CD4-positive, alpha-beta T cell treated with Interleukin-4 for 4 hours (primary cell): Measurements from ENCODE around the gene SLC2A9.
"Not testable (repeated sequence)": the region's sequence is repeated elsewhere in the genome, so short reads cannot be mapped to it uniquely, and the experiment has no call there.

Experiments used
- DNase-seq: peaks from one replicate; pipeline ENCODE4 v3.0.0-alpha.2; 2020

The SLC2A9 gene

GRCh38 chr4:9994246-9994847 lies 26.9 kb downstream of the SLC2A9 start:
- DNase-seq, result no peak

DNA sequence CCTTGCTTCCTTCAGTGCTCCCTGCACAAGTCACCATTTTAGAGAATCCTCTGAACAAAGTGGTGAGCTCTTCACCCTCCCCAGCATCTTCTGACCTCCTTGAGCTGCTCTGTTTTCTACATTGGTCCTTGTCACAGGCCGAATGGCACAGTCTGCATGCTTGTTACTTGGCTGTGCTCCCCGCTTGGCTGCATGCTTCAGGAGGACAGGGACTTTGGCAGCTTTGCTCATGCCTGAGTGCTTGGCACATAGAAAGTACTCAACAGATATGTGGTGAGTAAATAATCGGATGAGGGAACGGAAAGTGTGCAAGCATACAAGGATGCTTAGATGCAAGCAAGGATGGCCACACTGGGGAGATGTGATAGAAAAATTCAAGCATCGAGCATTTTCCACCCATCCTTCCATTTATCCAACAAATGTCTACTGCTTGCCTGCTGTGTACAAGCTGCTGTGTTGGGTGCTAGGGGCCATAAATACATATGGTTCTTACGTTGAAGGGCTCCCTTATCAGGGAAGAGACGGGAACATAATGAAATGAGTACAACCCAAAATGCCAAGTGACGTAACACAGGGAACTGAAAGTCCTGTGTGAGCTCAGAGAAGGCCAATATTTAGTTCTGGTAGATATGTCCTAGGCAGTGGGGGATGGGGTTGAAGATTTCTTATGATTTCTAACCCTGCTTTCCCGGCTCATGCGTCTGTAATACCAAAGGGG lies 31.2 kb downstream of the SLC2A9 start:
- no peak for DNase-seq

GRCh38 chr4:9988933-9989332 lies 32.4 kb downstream of the SLC2A9 start:
- DNase-seq, result no peak

DNA sequence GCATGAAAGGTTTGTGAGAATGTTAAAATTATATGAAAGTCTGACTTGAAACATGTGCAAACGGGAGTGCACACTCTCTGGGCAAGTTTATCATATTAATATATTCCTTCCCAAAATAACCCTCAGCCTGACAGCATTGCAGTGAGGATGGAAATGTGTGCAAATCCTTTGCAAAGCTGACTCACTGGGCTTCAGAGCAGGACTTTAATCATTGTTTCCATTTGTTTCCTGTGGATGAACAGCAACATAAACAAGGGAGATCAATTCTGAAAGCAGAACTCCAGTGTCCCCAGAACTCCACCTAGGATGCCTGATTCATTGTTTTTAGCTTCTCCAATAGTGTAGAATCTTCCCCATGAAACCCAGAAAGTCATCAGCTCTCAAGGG lies 32.9 kb downstream of the SLC2A9 start:
- DNase-seq, result no peak

- no peak for DNase-seq
These were observed 33.4 kb downstream of the SLC2A9 start for GRCh38 chr4:9987749-9988362.

GRCh38 chr4:9984621-9985020 lies 36.7 kb downstream of the SLC2A9 start:
- DNase-seq, result no peak

DNA sequence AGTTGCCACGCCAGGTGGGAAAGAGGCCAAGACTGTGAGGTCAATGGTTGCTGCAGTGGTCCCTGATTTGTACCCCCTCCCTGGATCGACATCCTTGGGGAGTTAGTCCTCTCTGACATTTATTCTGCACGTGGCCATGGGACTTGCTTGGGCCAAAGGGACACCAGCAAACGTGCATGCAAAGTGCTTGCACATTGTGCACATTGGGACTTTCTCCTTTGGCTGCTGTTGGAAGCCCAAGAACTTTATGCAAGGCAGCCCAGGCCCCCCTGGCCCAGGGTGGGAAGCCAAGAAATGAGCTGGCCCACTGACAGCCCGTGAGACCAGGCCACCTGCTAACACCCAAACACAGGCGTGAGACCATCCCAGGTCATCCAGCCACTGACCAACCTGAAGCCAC lies 38.1 kb downstream of the SLC2A9 start:
- no peak for DNase-seq

GRCh38 chr4:9981899-9982298 lies 39.4 kb downstream of the SLC2A9 start:
- DNase-seq, result not testable (repeated sequence)

DNA sequence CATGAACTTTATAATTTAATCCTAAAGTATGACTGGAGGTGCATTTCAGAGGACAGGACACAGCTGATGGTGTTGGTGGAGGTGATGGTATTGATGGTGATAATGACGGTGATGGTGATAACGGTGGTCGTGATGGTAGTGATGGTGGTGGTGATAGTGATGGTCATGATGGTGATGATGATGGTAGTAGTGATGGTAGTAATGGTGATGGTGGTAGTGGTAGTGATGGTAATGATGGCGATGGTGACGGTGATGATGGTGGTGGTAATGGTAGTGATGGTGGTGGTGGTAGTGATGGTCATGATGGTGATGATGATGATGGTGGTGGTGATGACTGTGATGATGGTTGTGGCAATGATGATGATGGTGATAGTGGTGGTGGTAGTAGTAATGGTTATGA lies 40.4 kb downstream of the SLC2A9 start:
- no peak for DNase-seq

DNA sequence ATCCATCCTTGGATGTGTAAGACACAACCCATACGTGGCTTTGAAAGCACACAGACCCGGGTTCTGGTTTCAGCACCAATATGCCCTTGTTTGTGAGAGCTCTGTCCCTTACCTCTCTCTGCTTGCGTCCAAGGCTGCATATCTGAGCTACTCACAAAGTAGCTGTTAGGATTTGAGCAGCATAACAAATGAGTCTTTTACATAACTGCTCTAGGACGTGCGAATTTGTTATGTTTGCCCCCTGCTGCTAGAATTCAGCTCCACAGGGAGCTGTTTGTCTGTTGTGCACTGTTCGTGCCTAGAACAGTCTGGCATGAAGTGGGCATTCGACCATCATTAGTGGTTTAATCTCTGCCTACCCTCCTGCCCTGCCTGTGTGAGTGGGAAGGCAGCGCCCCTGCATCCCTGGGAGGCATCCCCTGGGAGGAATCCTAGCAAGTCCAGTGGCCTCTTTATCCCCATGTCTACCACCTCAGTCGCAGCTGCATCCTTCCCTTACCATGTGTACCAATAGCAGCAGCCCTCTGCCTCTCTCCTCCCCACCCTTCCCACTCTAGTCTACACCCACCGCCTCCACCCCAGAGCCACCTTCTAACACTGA lies 42.1 kb downstream of the SLC2A9 start:
- DNase-seq, result no peak

GRCh38 chr4:9977518-9978031 lies 43.7 kb downstream of the SLC2A9 start:
- DNase-seq, result no peak

DNA sequence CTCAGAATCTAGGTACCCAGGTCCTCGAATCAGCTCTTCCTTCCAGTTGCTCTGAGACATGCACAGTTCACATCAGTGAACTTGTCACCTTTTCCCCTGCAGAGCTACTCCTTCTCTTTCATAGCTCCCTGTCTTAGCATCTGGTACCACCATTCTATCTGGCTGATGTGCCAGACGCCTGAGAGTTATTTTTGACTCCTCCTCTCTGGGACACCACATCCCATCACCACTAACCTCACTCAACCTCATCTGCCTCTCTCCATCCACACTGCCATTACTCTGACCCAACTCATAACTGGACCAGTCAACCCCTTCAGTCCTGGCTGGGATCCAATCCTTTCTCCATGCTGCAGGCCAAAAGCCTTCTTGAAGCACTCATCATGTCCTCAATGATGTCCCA lies 44.5 kb downstream of the SLC2A9 start:
- no peak for DNase-seq

GRCh38 chr4:9976293-9976692 lies 45.0 kb downstream of the SLC2A9 start:
- DNase-seq, result no peak

- DNase-seq, result no peak
These were observed 49.6 kb downstream of the SLC2A9 start for GRCh38 chr4:9971711-9972110.

GRCh38 chr4:9970399-9971011 lies 50.8 kb downstream of the SLC2A9 start:
- no peak for DNase-seq

GRCh38 chr4:9969526-9970398 lies 51.5 kb downstream of the SLC2A9 start:
- no peak for DNase-seq

DNA sequence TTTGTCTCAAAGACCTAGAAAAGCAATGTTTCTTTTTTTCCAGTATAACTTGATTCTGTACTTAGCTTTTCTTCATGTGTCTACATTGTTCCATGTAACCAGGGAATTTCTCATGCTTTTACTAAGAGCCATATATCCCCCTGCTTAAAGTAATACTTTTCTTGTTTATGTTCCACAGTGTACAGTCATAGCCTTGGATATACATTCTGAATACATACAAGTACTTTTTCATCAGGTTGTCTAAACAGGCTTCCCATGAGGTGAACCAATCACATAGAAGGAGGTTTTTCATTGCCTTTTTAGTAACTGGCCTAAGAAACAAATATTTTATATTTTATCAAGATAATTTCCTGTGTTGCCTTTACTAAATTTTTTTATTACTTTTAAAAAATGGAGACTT lies 52.8 kb downstream of the SLC2A9 start:
- no peak for DNase-seq

GRCh38 chr4:9964879-9965278 lies 56.4 kb downstream of the SLC2A9 start:
- DNase-seq, result no peak

DNA sequence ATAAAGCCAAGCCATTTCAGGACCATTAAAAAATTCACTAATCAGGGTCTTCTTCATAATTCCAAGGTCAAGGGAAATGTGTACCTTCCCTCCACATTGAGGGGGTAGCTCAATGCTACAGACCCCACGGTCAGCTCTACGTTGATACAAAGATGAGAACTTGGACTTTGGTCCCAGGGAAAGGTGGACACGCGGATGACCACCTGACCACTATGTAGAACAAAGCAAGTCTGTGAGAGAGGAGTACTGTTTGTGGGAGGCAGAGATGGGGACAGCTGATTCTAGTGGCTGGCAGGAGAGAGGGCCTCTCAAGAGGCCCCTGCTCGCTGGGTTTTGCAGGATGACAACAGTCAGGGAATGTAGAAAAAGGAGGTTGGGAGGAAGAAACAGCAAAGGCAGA lies 58.0 kb downstream of the SLC2A9 start:
- DNase-seq, result no peak

DNA sequence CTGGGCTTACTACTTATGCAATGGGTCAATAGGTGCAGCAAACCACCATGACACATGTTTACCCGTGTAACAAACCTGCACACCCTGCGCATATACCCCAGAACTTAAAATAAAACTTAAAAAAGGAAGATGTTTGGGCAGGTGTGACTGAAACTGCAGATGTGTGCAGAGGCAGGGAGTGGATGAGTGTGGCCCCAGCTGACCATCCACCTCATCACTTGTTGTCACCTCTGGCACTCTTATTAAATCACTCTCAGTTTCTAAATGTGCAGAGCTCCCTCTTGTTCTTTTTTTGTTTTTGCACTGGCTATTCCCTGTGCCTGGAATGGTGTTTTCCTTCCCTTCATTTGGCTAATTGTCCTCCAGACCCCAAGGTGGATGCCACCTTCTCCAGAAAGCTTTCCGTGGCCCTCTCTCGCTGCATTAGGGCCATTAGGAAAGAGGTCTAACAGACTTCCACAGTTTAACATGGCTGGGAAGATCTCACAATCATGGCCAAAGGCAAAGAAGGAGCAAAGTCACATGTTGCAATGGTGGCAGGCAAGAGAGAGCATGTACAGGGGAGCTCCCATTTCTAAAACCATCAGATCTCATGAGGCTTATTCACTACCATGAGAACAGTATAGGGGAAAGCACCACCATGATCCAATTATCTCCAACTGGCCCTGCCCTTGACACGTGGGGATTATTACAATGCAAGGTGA lies 58.5 kb downstream of the SLC2A9 start:
- no peak for DNase-seq

GRCh38 chr4:9954468-9954867 lies 66.8 kb downstream of the SLC2A9 start:
- no peak for DNase-seq

- no peak for DNase-seq
These were observed 68.2 kb downstream of the SLC2A9 start for GRCh38 chr4:9953089-9953488.
